M059J (cell line): ENCODE data around the gene CSHL1. TPM values are rescaled to one million over a fixed set of nuclear protein-coding genes. Genes with fewer than 3 reads are reported as not detected.
A peak's percentile ranks its signal among the peaks of the same experiment; 100 is the strongest.
"Not testable (repeated sequence)": the region's sequence is repeated elsewhere in the genome, so short reads cannot be mapped to it uniquely, and the experiment has no call there.

ENCODE experiments used
- DNase-seq: peaks from one replicate; pipeline ENCODE4 v3.0.0-alpha.2; 2012; ENCODE audit warnings: low read depth
- total RNA-seq: library from RNA; depleted of rRNA; stranded (reverse); fragments of >200 nt; shearing (Covaris generic); gene quantifications from 2 replicates; pipeline ENCODE4 v1.2.3, GENCODE V29; 2014

CSHL1 gene
- total RNA-seq, 1 experiment from 2014 or later: not detected

GRCh38 chr17:63918789-63919305 lies 7.8 kb upstream of the CSHL1 start, which contains the start of gene GH1:
Gene GH1, minus strand, starts transcription at chr17:63918839. Its CDS starts 63 bp downstream, at chr17:63918776.
- not testable (repeated sequence) for DNase-seq

- peak; percentile 8 for DNase-seq
Measured at GRCh38 chr17:63918305-63918704, 7.2 kb upstream of the CSHL1 start.

- no peak for DNase-seq
Measured at GRCh38 chr17:63917646-63918045, 6.6 kb upstream of the CSHL1 start.

- DNase-seq: not testable (repeated sequence)
Measured at GRCh38 chr17:63917206-63917605, 6.1 kb upstream of the CSHL1 start.

GRCh38 chr17:63916566-63917185 lies 5.6 kb upstream of the CSHL1 start:
- DNase-seq: no peak

GRCh38 chr17:63915753-63916152 lies 4.7 kb upstream of the CSHL1 start:
- DNase-seq: not testable (repeated sequence)

GRCh38 chr17:63914471-63914870 lies 3.4 kb upstream of the CSHL1 start:
- no peak for DNase-seq

- DNase-seq: peak; percentile 20
Measured at GRCh38 chr17:63911657-63912100, 621 bp upstream of the CSHL1 start.

- DNase-seq: no peak
Measured at GRCh38 chr17:63910096-63910495, 962 bp downstream of the CSHL1 start.

GRCh38 chr17:63909586-63909985 lies 1.5 kb downstream of the CSHL1 start:
- not testable (repeated sequence) for DNase-seq

- DNase-seq: peak; percentile 19
Measured at GRCh38 chr17:63907161-63907778, 3.8 kb downstream of the CSHL1 start.

- DNase-seq: not testable (repeated sequence)
Measured at GRCh38 chr17:63904796-63905195, 6.3 kb downstream of the CSHL1 start.

GRCh38 chr17:63903787-63904201 lies 7.3 kb downstream of the CSHL1 start:
- not testable (repeated sequence) for DNase-seq

GRCh38 chr17:63901971-63902370 lies 9.1 kb downstream of the CSHL1 start:
- DNase-seq: not testable (repeated sequence)

- peak; percentile 36 for DNase-seq
Measured at GRCh38 chr17:63898899-63899798, 11.9 kb downstream of the CSHL1 start.

GRCh38 chr17:63896524-63897354 lies 14.3 kb downstream of the CSHL1 start, which contains the start of gene CSH1:
Gene CSH1, minus strand, starts transcription at chr17:63896574. Its CDS starts 63 bp downstream, at chr17:63896511.
- not testable (repeated sequence) for DNase-seq

GRCh38 chr17:63894821-63895220 lies 16.2 kb downstream of the CSHL1 start:
- not testable (repeated sequence) for DNase-seq

- not testable (repeated sequence) for DNase-seq
Measured at GRCh38 chr17:63894021-63894420, 17.0 kb downstream of the CSHL1 start.

- not testable (repeated sequence) for DNase-seq
Measured at GRCh38 chr17:63892316-63893037, 18.6 kb downstream of the CSHL1 start.
